Neural cell (in vitro differentiated cells): Measurements from ENCODE around the gene SP3. TPM values are rescaled to one million over a fixed set of nuclear protein-coding genes. Genes with fewer than 3 reads are reported as not detected.

Experiments used
- H2AFZ ChIP-seq: fragments of 200-600, 300-800 bp; sonication (generic), shearing (Covaris generic); 2 replicates; pipeline ENCODE4 v1.6.0; 2014; ENCODE audit warnings: low read depth, mild to moderate bottlenecking, antibody characterized with exemption, low read length, moderate library complexity
- H3F3A ChIP-seq: fragments of 200-600 bp; shearing (Covaris generic); 2 replicates; pipeline ENCODE4 v1.6.1; 2016; ENCODE audit warnings: mild to moderate bottlenecking, moderate library complexity, mixed read lengths, antibody characterized with exemption, low read length; ENCODE audit not compliant: insufficient read depth, poor library complexity, severe bottlenecking
- H3K27ac ChIP-seq: fragments of 200-600, 300-800 bp; sonication (generic), shearing (Covaris generic); 2 replicates; pipeline ENCODE4 v1.5.1; 2014; ENCODE audit warnings: mild to moderate bottlenecking, low read length, moderate library complexity
- H3K27me3 ChIP-seq: fragments of 300-800, 200-600 bp; sonication (generic), shearing (Covaris generic); 2 replicates; pipeline ENCODE4 v1.6.0; 2014; ENCODE audit warnings: mild to moderate bottlenecking, low read depth, low read length, moderate library complexity; ENCODE audit not compliant: insufficient read depth
- H3K36me3 ChIP-seq: fragments of 300-800, 200-600 bp; sonication (generic), shearing (Covaris generic); 2 replicates; pipeline ENCODE4 v1.5.1; 2014; ENCODE audit warnings: mild to moderate bottlenecking, antibody characterized with exemption, low read length, moderate library complexity; ENCODE audit not compliant: insufficient read depth
- H3K4me2 ChIP-seq: fragments of 300-800, 200-600 bp; sonication (generic), shearing (Covaris generic); 2 replicates; pipeline ENCODE4 v1.6.0; 2014; ENCODE audit warnings: mild to moderate bottlenecking, low read length
- H3K4me3 ChIP-seq: fragments of 300-800, 200-600 bp; sonication (generic), shearing (Covaris generic); 2 replicates; pipeline ENCODE4 v1.5.1; 2014; ENCODE audit warnings: mild to moderate bottlenecking, low read length, moderate library complexity
- H3K79me2 ChIP-seq: fragments of 200-600 bp; shearing (Covaris generic); replicated peaks from 2 replicates; pipeline ENCODE4 v1.6.0; 2014; ENCODE audit warnings: mild to moderate bottlenecking, low read length, moderate library complexity; ENCODE audit not compliant: insufficient read depth
- H3K9ac ChIP-seq: fragments of 300-800, 200-600 bp; sonication (generic), shearing (Covaris generic); 2 replicates; pipeline ENCODE4 v1.6.1; 2016; ENCODE audit warnings: mild to moderate bottlenecking, low read length, mixed read lengths
- H3K9me2 ChIP-seq: fragments of 200-600 bp; shearing (Covaris generic); 2 replicates; pipeline ENCODE4 v1.6.1; 2016; ENCODE audit warnings: mild to moderate bottlenecking, low read length, mixed read lengths; ENCODE audit not compliant: insufficient read depth
- H3K9me3 ChIP-seq: fragments of 200-600, 300-800 bp; sonication (generic), shearing (Covaris generic); 2 replicates; pipeline ENCODE4 v1.6.1; 2016; ENCODE audit warnings: mild to moderate bottlenecking, mixed run types, low read length, moderate library complexity, mixed read lengths
- H4K20me1 ChIP-seq: fragments of 200-600 bp; shearing (Covaris generic); 2 replicates; pipeline ENCODE4 v1.6.1; 2016; ENCODE audit warnings: mild to moderate bottlenecking, mixed run types; ENCODE audit not compliant: insufficient read depth
- CTCF ChIP-seq: fragments of 450-650 bp; IDR thresholded peaks from 2 replicates; pipeline ENCODE4 v1.5.1; 2014; ENCODE audit warnings: antibody characterized with exemption, mild to moderate bottlenecking, moderate library complexity; ENCODE audit not compliant: poor library complexity, severe bottlenecking
- EP300 ChIP-seq: fragments of 450-650 bp; conservative IDR thresholded peaks from 2 replicates; pipeline ENCODE4 v1.6.1; 2014; ENCODE audit warnings: antibody characterized with exemption, mild to moderate bottlenecking, moderate library complexity; ENCODE audit not compliant: poor library complexity, severe bottlenecking
- EZH2 ChIP-seq: fragments of 200-600, 300-800 bp; shearing (Covaris generic), sonication (generic); IDR thresholded peaks from 2 replicates; pipeline ENCODE4 v1.6.1; 2014; ENCODE audit warnings: antibody characterized with exemption, low read length, borderline replicate concordance, mild to moderate bottlenecking; ENCODE audit not compliant: insufficient read depth, poor library complexity, severe bottlenecking
- MXI1 ChIP-seq: fragments of 450-650 bp; conservative IDR thresholded peaks from 2 replicates; pipeline ENCODE4 v1.6.1; 2014; ENCODE audit warnings: antibody characterized with exemption, mild to moderate bottlenecking; ENCODE audit not compliant: poor library complexity, severe bottlenecking
- POLR2AphosphoS5 ChIP-seq: IDR thresholded peaks from 2 replicates; pipeline ENCODE4 v1.6.1; 2012
- RAD21 ChIP-seq: fragments of 450-650 bp; conservative IDR thresholded peaks from 2 replicates; pipeline ENCODE4 v1.6.1; 2014; ENCODE audit warnings: antibody characterized with exemption, mild to moderate bottlenecking, moderate library complexity
- REST ChIP-seq: IDR thresholded peaks from 2 replicates; pipeline ENCODE4 v1.6.1; 2012; ENCODE audit warnings: borderline replicate concordance
- SMC3 ChIP-seq: fragments of 450-650 bp; conservative IDR thresholded peaks from 2 replicates; pipeline ENCODE4 v1.6.1; 2014; ENCODE audit warnings: antibody characterized with exemption, mild to moderate bottlenecking, moderate library complexity; ENCODE audit not compliant: poor library complexity
- TAF1 ChIP-seq: IDR thresholded peaks from 2 replicates; pipeline ENCODE4 v1.6.1; 2012; ENCODE audit warnings: low read depth
- polyA plus RNA-seq: library from polyadenylated mRNA; depleted of rRNA; stranded (reverse); fragments of >200 nt; gene quantifications from 2 replicates; pipeline ENCODE4 v1.2.3, GENCODE V29; 2014

The SP3 gene
- polyA plus RNA-seq, 1 donor from 2014 or later, result 57.8 TPM

DNA sequence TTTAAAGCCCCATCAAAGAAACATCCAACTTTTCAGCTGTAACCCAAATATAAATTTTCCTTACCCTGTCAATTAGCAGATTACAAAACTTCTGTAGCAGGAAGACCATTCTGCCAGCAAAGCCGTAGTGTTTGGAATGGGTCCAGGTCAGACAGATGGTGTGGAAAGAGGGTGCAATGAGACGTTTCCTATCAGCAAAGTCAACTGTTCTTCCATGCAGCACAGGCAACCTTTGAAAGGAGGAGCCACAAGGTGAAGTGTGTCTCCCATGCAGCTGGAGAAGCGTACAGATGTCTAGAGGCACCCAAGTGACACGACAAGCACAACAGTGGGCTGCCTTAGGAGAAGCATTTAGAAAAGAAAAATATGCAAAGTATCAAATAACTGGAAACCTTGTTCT is 83.7 kb downstream of the SP3 start:
- TF ChIP-seq POLR2AphosphoS5 (no peak), EZH2 (no peak), SMC3 (no peak), MXI1 (no peak), RAD21 (no peak), REST (no peak), EP300 (no peak), CTCF (no peak)
- H4K20me1 ChIP-seq, result no peaks in the 10 kb centered on the region
- H3F3A ChIP-seq, result no peaks in the 10 kb centered on the region

GRCh38 chr2:173880561-173880960 is 84.6 kb downstream of the SP3 start:
- no peak overlapping the region for H3K27ac ChIP-seq
- H3K4me3 ChIP-seq, result no peak overlapping the region
- no peaks in the 10 kb centered on the region for H3K27me3 ChIP-seq
- H3F3A ChIP-seq, result no peaks in the 10 kb centered on the region
- H3K4me2 ChIP-seq, result no peak overlapping the region
- no peaks in the 10 kb centered on the region for H3K36me3 ChIP-seq
- no peaks in the 10 kb centered on the region for H3K9me2 ChIP-seq
- H2AFZ ChIP-seq, result no peak overlapping the region
- no peak overlapping the region for H3K9ac ChIP-seq
- H4K20me1 ChIP-seq, result no peaks in the 10 kb centered on the region
- H3K79me2 ChIP-seq, result no peaks in the 10 kb centered on the region
- TF ChIP-seq POLR2AphosphoS5 (no peak), MXI1 (no peak), SMC3 (no peak), EZH2 (no peak), RAD21 (no peak), TAF1 (no peak), EP300 (no peak), REST (no peak), CTCF (no peak)
- no peaks in the 10 kb centered on the region for H3K9me3 ChIP-seq

More for the DNA sequence above, 83.7 kb downstream of the SP3 start:
- Histone ChIP-seq H3K9me2 (no peaks in the 10 kb centered on the region), H3K27ac (no peak overlapping the region), H3K4me2 (no peak overlapping the region), H3K27me3 (no peaks in the 10 kb centered on the region), H3K36me3 (no peaks in the 10 kb centered on the region), H3K9me3 (no peaks in the 10 kb centered on the region), H3K79me2 (no peaks in the 10 kb centered on the region), H3K4me3 (no peak overlapping the region), H3K9ac (no peak overlapping the region), H2AFZ (no peak overlapping the region)
